ENCODE measurements around the gene IQSEC3.
"Not testable (repeated sequence)": the region's sequence is repeated elsewhere in the genome, so short reads cannot be mapped to it uniquely, and the experiment has no call there.

The IQSEC3 gene

GRCh38 chr12:21301-22189 lies 45.0 kb upstream of the IQSEC3 start:
- Histone ChIP-seq H4K20me1 (ENCODE audit: insufficient read depth, low read length) (peaks cover 5% of the 10 kb centered on the region), H3K27me3 (ENCODE audit: insufficient read depth, low read length, poor library complexity) (no peaks in the 10 kb centered on the region), H3K4me2 (ENCODE audit: insufficient read depth, low read length) (no peak overlapping the region), H3K9ac (ENCODE audit: low read depth, low read length) (no peak overlapping the region), H3K4me3 (ENCODE audit: low read depth in 1 of 2, low read length in 2 of 2) (no peak overlapping the region), H3K36me3 (ENCODE audit: insufficient read depth, low read length) (peaks cover 20% of the 10 kb centered on the region), H2AFZ (ENCODE audit: low read depth, low read length) (no peak overlapping the region), H3K27ac (ENCODE audit: low read length) (no peak overlapping the region), H3K4me1 (ENCODE audit: insufficient read depth, low read length) (no peaks in the 10 kb centered on the region), H3K79me2 (ENCODE audit: insufficient read depth, low read length) (no peaks in the 10 kb centered on the region), H3K9me3 (ENCODE audit: insufficient read depth, low read length, severe bottlenecking) (no peaks in the 10 kb centered on the region)
- DNase-seq (no peak), ATAC-seq (ENCODE audit: insufficient read depth, low read depth) (no peak)
- TF ChIP-seq EZH2 (IDR thresholded peaks at IDR 0.05; ENCODE audit: borderline replicate concordance, low read depth, low read length, severe bottlenecking) (no peak), CTCF (IDR thresholded peaks at IDR 0.05; ENCODE audit: borderline replicate concordance, extremely low read depth, low read length, poor library complexity, severe bottlenecking) (no peak)

- peaks cover 20% of the 10 kb centered on the region for H3K36me3 ChIP-seq (ENCODE audit: insufficient read depth, low read length)
- H3K4me1 ChIP-seq (ENCODE audit: insufficient read depth, low read length) = no peaks in the 10 kb centered on the region
- H2AFZ ChIP-seq (ENCODE audit: low read depth, low read length) = no peak overlapping the region
- no peaks in the 10 kb centered on the region for H3K27me3 ChIP-seq (ENCODE audit: insufficient read depth, low read length, poor library complexity)
- H4K20me1 ChIP-seq (ENCODE audit: insufficient read depth, low read length) = peaks cover 5% of the 10 kb centered on the region
- no peaks in the 10 kb centered on the region for H3K9me3 ChIP-seq (ENCODE audit: insufficient read depth, low read length, severe bottlenecking)
- TF ChIP-seq CTCF (IDR thresholded peaks at IDR 0.05; ENCODE audit: borderline replicate concordance, extremely low read depth, low read length, poor library complexity, severe bottlenecking) (peak; percentile 15), EZH2 (IDR thresholded peaks at IDR 0.05; ENCODE audit: borderline replicate concordance, low read depth, low read length, severe bottlenecking) (no peak)
- H3K4me2 ChIP-seq (ENCODE audit: insufficient read depth, low read length) = no peak overlapping the region
- H3K4me3 ChIP-seq (ENCODE audit: low read depth in 1 of 2, low read length in 2 of 2) = no peak overlapping the region
- no peak for DNase-seq
- no peak for ATAC-seq (ENCODE audit: insufficient read depth, low read depth)
- no peak overlapping the region for H3K27ac ChIP-seq (ENCODE audit: low read length)
- no peaks in the 10 kb centered on the region for H3K79me2 ChIP-seq (ENCODE audit: insufficient read depth, low read length)
- no peak overlapping the region for H3K9ac ChIP-seq (ENCODE audit: low read depth, low read length)
Measured at GRCh38 chr12:22190-22529, 44.4 kb upstream of the IQSEC3 start.

GRCh38 chr12:22530-23201 lies 43.9 kb upstream of the IQSEC3 start:
- DNase-seq (no peak), ATAC-seq (ENCODE audit: insufficient read depth, low read depth) (no peak)
- H3K4me1 ChIP-seq (ENCODE audit: insufficient read depth, low read length) = no peaks in the 10 kb centered on the region
- H3K9me3 ChIP-seq (ENCODE audit: insufficient read depth, low read length, severe bottlenecking) = no peaks in the 10 kb centered on the region
- H2AFZ ChIP-seq (ENCODE audit: low read depth, low read length) = no peak overlapping the region
- no peak overlapping the region for H3K4me2 ChIP-seq (ENCODE audit: insufficient read depth, low read length)
- no peaks in the 10 kb centered on the region for H3K79me2 ChIP-seq (ENCODE audit: insufficient read depth, low read length)
- no peak overlapping the region for H3K4me3 ChIP-seq (ENCODE audit: low read depth in 1 of 2, low read length in 2 of 2)
- TF ChIP-seq EZH2 (IDR thresholded peaks at IDR 0.05; ENCODE audit: borderline replicate concordance, low read depth, low read length, severe bottlenecking) = no peak
- TF ChIP-seq CTCF (IDR thresholded peaks at IDR 0.05; ENCODE audit: borderline replicate concordance, extremely low read depth, low read length, poor library complexity, severe bottlenecking) = no peak
- peaks cover 20% of the 10 kb centered on the region for H3K36me3 ChIP-seq (ENCODE audit: insufficient read depth, low read length)
- H4K20me1 ChIP-seq (ENCODE audit: insufficient read depth, low read length) = peaks cover 5% of the 10 kb centered on the region
- no peak overlapping the region for H3K9ac ChIP-seq (ENCODE audit: low read depth, low read length)
- no peaks in the 10 kb centered on the region for H3K27me3 ChIP-seq (ENCODE audit: insufficient read depth, low read length, poor library complexity)
- no peak overlapping the region for H3K27ac ChIP-seq (ENCODE audit: low read length)

GRCh38 chr12:27904-28303 lies 38.7 kb upstream of the IQSEC3 start:
- not testable (repeated sequence) for ATAC-seq (ENCODE audit: insufficient read depth, low read depth); H2AFZ ChIP-seq (ENCODE audit: low read depth, low read length); H3K27ac ChIP-seq (ENCODE audit: low read length)

GRCh38 chr12:38775-39174 lies 27.8 kb upstream of the IQSEC3 start:
- H3K9ac ChIP-seq (ENCODE audit: low read depth, low read length); DNase-seq; H2AFZ ChIP-seq (ENCODE audit: low read depth, low read length); H4K20me1 ChIP-seq (ENCODE audit: insufficient read depth, low read length); H3K79me2 ChIP-seq (ENCODE audit: insufficient read depth, low read length); H3K27me3 ChIP-seq (ENCODE audit: insufficient read depth, low read length, poor library complexity); H3K4me1 ChIP-seq (ENCODE audit: insufficient read depth, low read length); ATAC-seq (ENCODE audit: insufficient read depth, low read depth); H3K27ac ChIP-seq (ENCODE audit: low read length); H3K4me2 ChIP-seq (ENCODE audit: insufficient read depth, low read length); H3K36me3 ChIP-seq (ENCODE audit: insufficient read depth, low read length); H3K9me3 ChIP-seq (ENCODE audit: insufficient read depth, low read length, severe bottlenecking); H3K4me3 ChIP-seq (ENCODE audit: low read depth in 1 of 2, low read length in 2 of 2): not testable (repeated sequence)

More at GRCh38 chr12:27904-28303, 38.7 kb upstream of the IQSEC3 start:
- not testable (repeated sequence) for H3K4me3 ChIP-seq (ENCODE audit: low read depth in 1 of 2, low read length in 2 of 2); H3K9me3 ChIP-seq (ENCODE audit: insufficient read depth, low read length, severe bottlenecking); H3K36me3 ChIP-seq (ENCODE audit: insufficient read depth, low read length); H3K9ac ChIP-seq (ENCODE audit: low read depth, low read length); DNase-seq; H3K4me1 ChIP-seq (ENCODE audit: insufficient read depth, low read length); H3K4me2 ChIP-seq (ENCODE audit: insufficient read depth, low read length); H3K27me3 ChIP-seq (ENCODE audit: insufficient read depth, low read length, poor library complexity); H4K20me1 ChIP-seq (ENCODE audit: insufficient read depth, low read length); H3K79me2 ChIP-seq (ENCODE audit: insufficient read depth, low read length)

Data from DND-41 (cell line).